CD14-positive monocyte (primary cell): ENCODE data around the gene ACTR5. TPM values are rescaled to one million over a fixed set of nuclear protein-coding genes. Genes with fewer than 3 reads are reported as not detected.

Source experiments
- DNase-seq, 3 donors: peaks; one replicate each; pipeline ENCODE4 v3.0.0-alpha.2; 2011 to 2022
- H2AFZ ChIP-seq: 2 replicates; pipeline ENCODE4 v1.6.0; 2012; ENCODE audit warnings: mild to moderate bottlenecking, low read depth, low read length, inconsistent platforms; ENCODE audit not compliant: insufficient read depth, poor library complexity, severe bottlenecking
- H3K27ac ChIP-seq, 2 donors: 1 replicate in 1 of 2; 2 replicates in 1 of 2; pipeline ENCODE4 v1.5.1; 2012 to 2013; ENCODE audit warnings: low read length in 2 of 2, control low read depth in 1 of 2, inconsistent platforms in 1 of 2, low read depth in 1 of 2, mild to moderate bottlenecking in 1 of 2
- H3K27me3 ChIP-seq, 2 donors: one replicate each; pipeline versions ENCODE4 v1.6.0 to v1.6.1; 2011 to 2013; ENCODE audit warnings: low read length in 2 of 2; ENCODE audit not compliant: control insufficient read depth in 2 of 2, insufficient read depth in 2 of 2
- H3K36me3 ChIP-seq, 2 donors: replicated peaks in 1 of 2; 1 replicate in 1 of 2; 2 replicates in 1 of 2; pipeline versions ENCODE4 v1.5.1 to v1.6.1; 2012 to 2013; ENCODE audit warnings: low read length in 2 of 2, control low read depth in 1 of 2, inconsistent platforms in 1 of 2, mild to moderate bottlenecking in 1 of 2; ENCODE audit not compliant: insufficient read depth in 2 of 2, control insufficient read depth in 1 of 2
- H3K4me1 ChIP-seq, 2 donors: 1 replicate in 1 of 2; 2 replicates in 1 of 2; pipeline versions ENCODE4 v1.5.1 to v1.6.1; 2012 to 2013; ENCODE audit warnings: low read length in 2 of 2, control low read depth in 1 of 2, inconsistent platforms in 1 of 2, mild to moderate bottlenecking in 1 of 2, moderate library complexity in 1 of 2; ENCODE audit not compliant: insufficient read depth in 2 of 2, control insufficient read depth in 1 of 2
- H3K4me2 ChIP-seq: replicated peaks from 2 replicates; pipeline ENCODE3; 2012; ENCODE audit warnings: low read length, moderate library complexity, mild to moderate bottlenecking; ENCODE audit not compliant: poor library complexity, severe bottlenecking; ENCODE audit errors: extremely low read depth
- H3K4me3 ChIP-seq, 3 experiments: fragments of 200-600 bp in 1 of 3; sonication (generic) in 1 of 3; replicated peaks in 1 of 3; 1 replicate in 2 of 3; 2 replicates in 1 of 3; pipeline ENCODE4 v1.5.1; 2011 to 2013; ENCODE audit warnings: low read length in 3 of 3, mild to moderate bottlenecking in 3 of 3, control low read depth in 2 of 3, low read depth in 2 of 3, inconsistent platforms in 1 of 3, moderate library complexity in 1 of 3
- H3K79me2 ChIP-seq: 2 replicates; pipeline ENCODE4 v1.6.0; 2012; ENCODE audit warnings: mild to moderate bottlenecking, control low read depth, inconsistent platforms, low read length, moderate library complexity; ENCODE audit not compliant: insufficient read depth
- H3K9ac ChIP-seq: 2 replicates; pipeline ENCODE4 v1.6.0; 2017; ENCODE audit warnings: low read length, mild to moderate bottlenecking; ENCODE audit not compliant: insufficient read depth, poor library complexity, severe bottlenecking
- H3K9me3 ChIP-seq, 2 donors: replicated peaks in 1 of 2; 1 replicate in 1 of 2; 2 replicates in 1 of 2; pipeline versions ENCODE4 v1.5.1 to v1.6.1; 2012 to 2013; ENCODE audit warnings: low read length in 2 of 2, control low read depth in 1 of 2; ENCODE audit not compliant: control insufficient read depth in 1 of 2, insufficient read depth in 1 of 2
- H4K20me1 ChIP-seq: 2 replicates; pipeline ENCODE4 v1.6.0; 2012; ENCODE audit warnings: mild to moderate bottlenecking, low read length, control low read depth, moderate library complexity; ENCODE audit not compliant: insufficient read depth
- H3K27ac Mint-ChIP-seq, 7 donors: one replicate each; pipeline ENCODE4 v1.8.0; 2020; ENCODE audit warnings: mild to moderate bottlenecking in 7 of 7, mixed read lengths in 7 of 7, moderate library complexity in 6 of 7, inconsistent platforms in 2 of 7
- H3K27me3 Mint-ChIP-seq, 3 donors: one replicate each; pipeline ENCODE4 v1.8.0; 2021 to 2022; ENCODE audit warnings: low read depth in 3 of 3, mild to moderate bottlenecking in 3 of 3, mixed read lengths in 3 of 3, moderate library complexity in 3 of 3, inconsistent platforms in 1 of 3
- H3K36me3 Mint-ChIP-seq, 2 donors: one replicate each; pipeline ENCODE4 v1.8.0; 2020; ENCODE audit warnings: mixed read lengths in 2 of 2, inconsistent platforms in 1 of 2, mild to moderate bottlenecking in 1 of 2
- H3K4me1 Mint-ChIP-seq: one replicate; pipeline ENCODE4 v1.8.0; 2020; ENCODE audit warnings: mild to moderate bottlenecking, mixed read lengths
- H3K4me3 Mint-ChIP-seq, 2 donors: one replicate each; pipeline ENCODE4 v1.8.0; 2020; ENCODE audit warnings: mild to moderate bottlenecking in 2 of 2, mixed read lengths in 2 of 2, moderate library complexity in 1 of 2
- H3K9me3 Mint-ChIP-seq, 7 donors: one replicate each; pipeline ENCODE4 v1.8.0; 2020 to 2022; ENCODE audit warnings: mixed read lengths in 7 of 7, mild to moderate bottlenecking in 6 of 7, moderate library complexity in 6 of 7, inconsistent platforms in 2 of 7
- CTCF ChIP-seq: fragments of 200-600 bp; IDR thresholded peaks from one replicate; pipeline ENCODE4 v1.8.0; 2022; ENCODE audit warnings: antibody characterized with exemption, mild to moderate bottlenecking
- WGBS: methylation state at CpG from one replicate; pipeline ENCODE4 v1.1.5; 2013; ENCODE audit warnings: missing lambda C conversion rate; ENCODE audit not compliant: insufficient coverage; 5-methylcytosine and 5-hydroxymethylcytosine counted together
- intact Hi-C, 2 donors: fragments of 100-400 bp; cut with micrococcal nuclease; formaldehyde crosslinking; loops; one replicate each; pipeline versions ENCODE4 v1.15.0 to v1.15.1; 2023
- polyA plus RNA-seq, 3 donors: library from polyadenylated mRNA; depleted of rRNA in 1 of 3; unstranded in 2 of 3; stranded (reverse) in 1 of 3; fragments of 300-500 nt in 2 of 3; fragments of >200 nt in 1 of 3; fragmentation: Illumina TruSeq in 2 of 3; gene quantifications; 1 replicate in 2 of 3; 2 replicates in 1 of 3; pipeline ENCODE4 v1.2.3, GENCODE V29; 2012 to 2021

Gene ACTR5
- polyA plus RNA-seq, 3 donors, result 6.6 to 15.6 (median 7.3) TPM

- H3K36me3 ChIP-seq, result no peaks in the 10 kb centered on the region
- Mint-ChIP-seq H3K27ac (no peak overlapping the region), H3K27me3 (peaks cover 91 to 96% (median 94%) of the 10 kb centered on the region in 3 donors), H3K36me3 (peaks cover 3 to 17% of the 10 kb centered on the region in 2 donors), H3K4me3 (peak overlapping the region in 1 of 2 donors; percentile 80), H3K4me1 (peaks cover 29% of the 10 kb centered on the region), H3K9me3 (peaks cover 0 to 37% (median 12%) of the 10 kb centered on the region in 7 donors)
- H3K4me3 ChIP-seq, result peak overlapping the region in 1 of 3 experiments; percentile 69
- WGBS, result no CpG with 5 or more reads among the region's 1 CpG
- H3K4me1 ChIP-seq, result peaks cover 8 to 12% of the 10 kb centered on the region in 2 donors
- H2AFZ ChIP-seq, result no peak overlapping the region
- H3K9ac ChIP-seq, result no peak overlapping the region
- H3K79me2 ChIP-seq, result no peaks in the 10 kb centered on the region
- H4K20me1 ChIP-seq, result no peaks in the 10 kb centered on the region
- peaks cover 73 to 91% of the 10 kb centered on the region in 2 donors for H3K27me3 ChIP-seq
- DNase-seq, result no peak
- intact Hi-C loops, result no loop called here
- H3K27ac ChIP-seq, result no peak overlapping the region
- peak; percentile 70 for TF ChIP-seq CTCF
- H3K9me3 ChIP-seq, result peaks cover 0 to 34% of the 10 kb centered on the region in 2 donors
- H3K4me2 ChIP-seq, result peak overlapping the region; percentile 76
Measured at GRCh38 chr20:38731738-38732113, 16.5 kb upstream of the ACTR5 start.

GRCh38 chr20:38732981-38733380 lies 15.3 kb upstream of the ACTR5 start:
- H3K4me3 Mint-ChIP-seq, result peak overlapping the region in 1 of 2 donors; percentile 61
- no peaks in the 10 kb centered on the region for H3K36me3 ChIP-seq
- peak overlapping the region in 1 of 7 donors; percentile 52 for H3K27ac Mint-ChIP-seq
- no peaks in the 10 kb centered on the region for H3K79me2 ChIP-seq
- H3K4me1 ChIP-seq, result peaks cover 8 to 12% of the 10 kb centered on the region in 2 donors
- H2AFZ ChIP-seq, result no peak overlapping the region
- no peak overlapping the region for H3K4me2 ChIP-seq
- DNase-seq, result no peak
- H3K4me3 ChIP-seq, result no peak overlapping the region
- peaks cover 18% of the 10 kb centered on the region for H3K4me1 Mint-ChIP-seq
- no peak for TF ChIP-seq CTCF
- H3K9ac ChIP-seq, result no peak overlapping the region
- H3K27me3 Mint-ChIP-seq, result peaks cover 90 to 95% (median 91%) of the 10 kb centered on the region in 3 donors
- H3K36me3 Mint-ChIP-seq, result peaks cover 3 to 12% of the 10 kb centered on the region in 2 donors
- H3K27ac ChIP-seq, result no peak overlapping the region
- peaks cover 0 to 25% (median 12%) of the 10 kb centered on the region in 7 donors for H3K9me3 Mint-ChIP-seq
- H3K27me3 ChIP-seq, result peaks cover 64 to 81% of the 10 kb centered on the region in 2 donors
- H3K9me3 ChIP-seq, result peaks cover 0 to 22% of the 10 kb centered on the region in 2 donors
- 71% methylated on average over 2 of the region's 4 CpGs for WGBS
- intact Hi-C loops, result no loop called here
- no peaks in the 10 kb centered on the region for H4K20me1 ChIP-seq
